Measurements from ENCODE around the gene TAF13. TPM values are rescaled to one million over a fixed set of nuclear protein-coding genes. Genes with fewer than 3 reads are reported as not detected.
"Not testable (repeated sequence)": the region's sequence is repeated elsewhere in the genome, so short reads cannot be mapped to it uniquely, and the experiment has no call there.

The TAF13 gene
- total and polyA plus RNA-seq, 12 donors, result 18.4 to 69.9 (median 58.0) TPM

- intact Hi-C loops (cut with DNase I), result loop anchor here in 6 of 10 donors (5.0 to 10.0 kb wide), 5 partner anchors 36 to 64 kb away; partner anchors contain the start of genes TMEM167B (in 3 of the 6) and TAF13 (in 1 of the 6)
- no peak for TF ChIP-seq CTCF (IDR thresholded peaks at IDR 0.05)
- WGBS, 2 donors, result 1% methylated on average over 44 of the region's 44 CpGs
- H3K27me3 ChIP-seq, result no peaks in the 10 kb centered on the region
- peaks cover 0 to 20% (median 13%) of the 10 kb centered on the region in 9 donors for H3K4me1 ChIP-seq
- no peaks in the 10 kb centered on the region for H3K36me3 ChIP-seq
- ATAC-seq, result peak; percentile 18 to 48 (median 34)
- peak; percentile 10 to 42 for DNase-seq
- H3K4me3 ChIP-seq, result peak overlapping the region; percentile 89 to 100 (median 96)
- no peaks in the 10 kb centered on the region for H3K9me3 ChIP-seq
- H3K27ac ChIP-seq, result peak overlapping the region; percentile 54 to 93 (median 89)
These were observed 34.7 kb downstream of the TAF13 start for GRCh38 chr1:109040989-109041620.

GRCh38 chr1:109040627-109040988 is 35.2 kb downstream of the TAF13 start:
- no peaks in the 10 kb centered on the region for H3K36me3 ChIP-seq
- ATAC-seq (no peak), DNase-seq (no peak)
- H3K4me3 ChIP-seq, result peak overlapping the region; percentile 89 to 100 (median 96)
- H3K27ac ChIP-seq, result peak overlapping the region in 4 of 10 donors; percentile 18 to 91 (median 90)
- intact Hi-C loops (cut with DNase I), result loop anchor here in 6 of 10 donors (5.0 to 10.0 kb wide), 5 partner anchors 37 to 64 kb away; partner anchors contain the start of genes TMEM167B (in 3 of the 6) and TAF13 (in 1 of the 6)
- TF ChIP-seq CTCF (IDR thresholded peaks at IDR 0.05), result no peak
- H3K27me3 ChIP-seq, result no peaks in the 10 kb centered on the region
- no peaks in the 10 kb centered on the region for H3K9me3 ChIP-seq
- 23 to 42% methylated on average over 3 of the region's 3 CpGs for WGBS, 2 donors
- H3K4me1 ChIP-seq, result peaks cover 0 to 20% (median 13%) of the 10 kb centered on the region in 9 donors

- no peak for ATAC-seq
- H3K9me3 ChIP-seq, result no peaks in the 10 kb centered on the region
- intact Hi-C loops (cut with DNase I), result no loop called here
- no peak overlapping the region for H3K27ac ChIP-seq
- H3K4me3 ChIP-seq, result no peak overlapping the region
- H3K27me3 ChIP-seq, result no peaks in the 10 kb centered on the region
- peaks cover 0 to 1% (median 0%) of the 10 kb centered on the region in 9 donors for H3K4me1 ChIP-seq
- no peak for TF ChIP-seq CTCF (IDR thresholded peaks at IDR 0.05)
- H3K36me3 ChIP-seq, result no peaks in the 10 kb centered on the region
- no peak for DNase-seq
- 95 to 97% methylated on average over 2 of the region's 2 CpGs for WGBS, 2 donors
These were observed 41.4 kb downstream of the TAF13 start for GRCh38 chr1:109034382-109034781.

- ATAC-seq; H3K9me3 ChIP-seq; H3K27me3 ChIP-seq; H3K27ac ChIP-seq; intact Hi-C loops (cut with DNase I); DNase-seq; H3K4me3 ChIP-seq; H3K36me3 ChIP-seq; H3K4me1 ChIP-seq: not testable (repeated sequence)
- 96% methylated on average over 8 of the region's 8 CpGs for WGBS, 2 donors
These were observed 46.3 kb downstream of the TAF13 start for GRCh38 chr1:109029493-109029892.

GRCh38 chr1:109027841-109028240 is 48.0 kb downstream of the TAF13 start:
- H3K27ac ChIP-seq, result no peak overlapping the region
- H3K36me3 ChIP-seq, result peaks cover 0 to 8% (median 0%) of the 10 kb centered on the region in 9 donors
- H3K4me3 ChIP-seq, result no peak overlapping the region
- intact Hi-C loops (cut with DNase I), result no loop called here
- no peaks in the 10 kb centered on the region for H3K9me3 ChIP-seq
- peak in 4 of 9 donors; percentile 23 to 35 (median 32) for TF ChIP-seq CTCF (IDR thresholded peaks at IDR 0.05)
- H3K4me1 ChIP-seq, result no peaks in the 10 kb centered on the region
- ATAC-seq (no peak), DNase-seq (no peak)
- H3K27me3 ChIP-seq, result no peaks in the 10 kb centered on the region

Measured in heart right ventricle (tissue), 16 donors.